Gastroesophageal sphincter (tissue), 3 donors: ENCODE data around the gene SFSWAP.

Source experiments
- CTCF ChIP-seq, 4 experiments: fragments of 200-600 bp in 2 of 4; fragments of 450-650 bp in 2 of 4; sonication (generic) in 1 of 4; IDR thresholded peaks; one replicate each; pipeline ENCODE4 v1.5.1; 2017 to 2019; ENCODE audit warnings: antibody characterized with exemption in 4 of 4, mild to moderate bottlenecking in 2 of 4, moderate library complexity in 2 of 4
- EP300 ChIP-seq: sonication (generic); formaldehyde crosslinking; IDR thresholded peaks from one replicate; pipeline ENCODE4 v1.6.1; 2017; ENCODE audit warnings: antibody characterized with exemption, mild to moderate bottlenecking
- POLR2A ChIP-seq, 2 donors: fragments of 450-650 bp; IDR thresholded peaks; one replicate each; pipeline ENCODE4 v1.6.1; 2017; ENCODE audit warnings: antibody characterized with exemption in 2 of 2, mild to moderate bottlenecking in 2 of 2, moderate library complexity in 1 of 2

GRCh38 chr12:131734336-131735152, 23.7 kb downstream of the SFSWAP start:
- TF ChIP-seq CTCF (IDR thresholded peaks at IDR 0.05) (no peak), POLR2A (IDR thresholded peaks at IDR 0.05) (no peak), EP300 (no peak)
